ENCODE data around the gene SLC38A5. TPM values are rescaled to one million over a fixed set of nuclear protein-coding genes. Genes with fewer than 3 reads are reported as not detected.
A peak's percentile ranks its signal among the peaks of the same experiment; 100 is the strongest.
"Not testable (repeated sequence)": the region's sequence is repeated elsewhere in the genome, so short reads cannot be mapped to it uniquely, and the experiment has no call there.

The SLC38A5 gene
- total RNA-seq = 10 to 100 TPM; 86.0 to 88.0 TPM

DNA sequence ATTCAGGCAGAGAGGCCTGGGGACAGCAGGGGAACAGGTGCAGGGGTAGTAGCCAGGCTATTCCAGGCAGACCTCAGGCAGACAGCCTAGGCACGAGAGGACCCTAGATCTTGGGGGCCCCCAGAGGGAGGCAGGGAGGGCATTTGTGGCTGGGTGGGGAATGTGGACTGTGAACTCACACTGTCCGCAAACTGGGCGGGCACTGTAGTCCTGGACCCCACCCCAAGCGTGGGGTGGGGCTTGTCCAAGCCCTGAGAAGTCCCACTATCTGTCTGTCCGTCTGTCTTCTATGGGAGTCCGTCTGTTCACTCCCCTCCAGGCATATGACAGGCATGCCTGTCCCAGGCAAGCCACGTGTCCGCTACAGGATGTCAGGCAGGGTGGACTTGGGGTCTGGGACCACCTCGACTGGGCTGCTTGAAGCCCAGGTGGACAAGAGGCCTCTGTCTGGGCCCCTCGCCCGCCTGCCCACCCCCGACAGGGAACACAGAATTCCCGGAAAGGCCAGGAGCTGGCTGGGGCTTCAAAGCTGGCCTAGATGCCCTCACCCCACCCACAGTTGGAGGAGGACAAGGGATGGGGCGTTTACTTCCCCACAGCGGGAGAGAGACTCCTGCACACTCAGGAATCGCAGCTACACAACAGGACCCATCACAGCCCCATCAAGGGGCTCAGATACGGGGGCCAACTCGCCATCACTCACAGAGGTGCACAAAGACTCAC, at the start of gene SLC38A5:
TSS of gene SLC38A5 (minus strand) at position 151 of the 723 bp plus-strand sequence. CDS start 2,336 bp downstream, outside the sequence.
- Mint-ChIP-seq H3K27me3 (ENCODE audit: low read depth) (no peaks in the 10 kb centered on the region), H3K9me3 (ENCODE audit: insufficient read depth) (no peaks in the 10 kb centered on the region), H3K4me3 (peak within 1 kb of the TSS; percentile 97), H3K4me1 (ENCODE audit: low read depth) (peaks cover 59% of the 10 kb centered on the region), H3K36me3 (ENCODE audit: low read depth) (peaks cover 26% of the 10 kb centered on the region), H3K27ac (peak within 1 kb of the TSS; percentile 90)
- DNase-seq (no peak), ATAC-seq (no peak)
- POLR2A ChIA-PET = interaction anchor here (1.0 kb wide), 1 partner anchor 51 kb away, joined by 3 read pairs; the partner anchor contains the start of gene EBP
- CTCF ChIA-PET = interaction anchor here (2.9 kb wide), 1 partner anchor 69 kb away, joined by 13 read pairs; the partner anchor contains the start of gene TBC1D25

DNA sequence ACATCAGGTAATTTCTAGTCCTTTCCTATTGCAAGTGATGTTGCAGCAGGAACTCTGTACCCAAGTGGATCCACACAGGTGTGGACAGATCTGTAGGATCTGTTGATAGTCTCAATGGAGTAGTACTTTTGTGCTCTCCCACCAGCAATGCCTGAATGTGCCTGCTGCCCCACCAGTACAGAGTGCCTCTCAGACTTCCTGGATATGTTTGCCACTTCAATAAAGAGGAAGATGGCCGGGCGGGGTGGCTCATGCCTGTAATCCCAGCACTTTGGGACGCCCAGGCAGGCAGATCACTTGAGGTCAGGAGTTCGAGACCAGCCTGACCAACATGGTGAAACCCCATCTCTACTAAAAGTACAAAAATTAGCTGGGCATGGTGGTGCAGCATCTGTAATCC, 49.4 kb upstream of the SLC38A5 start:
- H3K27me3 Mint-ChIP-seq (ENCODE audit: low read depth); H3K9me3 Mint-ChIP-seq (ENCODE audit: insufficient read depth); DNase-seq; CTCF ChIA-PET; POLR2A ChIA-PET; ATAC-seq; H3K4me3 Mint-ChIP-seq: not testable (repeated sequence)
- Mint-ChIP-seq H3K4me1 (ENCODE audit: low read depth) (peaks cover 45% of the 10 kb centered on the region), H3K27ac (peak overlapping the region; percentile 99), H3K36me3 (ENCODE audit: low read depth) (peaks cover 35% of the 10 kb centered on the region)

DNA sequence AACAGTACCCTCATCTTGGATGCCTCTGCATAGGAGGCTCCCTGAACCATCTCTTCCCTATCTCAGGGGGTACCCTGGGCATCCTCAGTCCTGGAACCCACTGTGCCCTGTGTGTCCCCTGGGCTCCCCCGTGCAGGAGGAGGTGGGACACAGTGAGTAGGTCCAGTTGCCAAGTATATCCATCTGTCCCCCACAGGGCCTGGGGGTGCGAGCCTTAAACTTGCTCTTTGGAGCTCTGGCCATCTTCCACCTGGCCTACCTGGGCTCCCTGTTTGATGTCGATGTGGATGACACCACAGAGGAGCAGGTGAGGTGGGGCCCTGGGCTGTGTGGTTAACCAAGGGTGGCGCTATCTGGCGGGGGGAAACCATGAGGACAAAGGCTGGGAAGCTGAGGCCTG, 46.9 kb upstream of the SLC38A5 start:
- POLR2A ChIA-PET = no interaction called here
- ATAC-seq = no peak

DNA sequence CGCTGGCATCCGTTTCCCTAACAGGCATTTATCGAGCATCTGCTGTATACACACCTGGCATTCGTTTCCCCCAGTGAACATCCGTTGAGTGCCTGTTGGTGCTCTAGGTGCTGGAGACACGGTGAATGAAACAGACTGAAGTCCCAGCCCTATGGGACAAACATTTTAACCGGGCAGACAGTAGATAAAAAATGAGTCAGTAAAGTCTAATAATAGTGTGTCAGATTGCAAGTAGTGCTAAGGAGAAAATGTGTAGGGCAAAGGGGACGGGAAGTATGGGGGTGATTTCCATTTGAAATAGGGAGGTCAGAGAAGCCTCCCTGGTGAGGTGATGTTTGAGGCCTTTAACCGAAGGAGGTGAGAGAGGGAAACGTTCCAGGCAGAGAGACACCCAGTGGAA, 46.2 kb upstream of the SLC38A5 start:
- no peaks in the 10 kb centered on the region for H3K9me3 Mint-ChIP-seq (ENCODE audit: insufficient read depth)
- no peak overlapping the region for H3K4me3 Mint-ChIP-seq
- H3K27ac Mint-ChIP-seq = peak overlapping the region; percentile 48
- peaks cover 33% of the 10 kb centered on the region for H3K36me3 Mint-ChIP-seq (ENCODE audit: low read depth)
- POLR2A ChIA-PET = no interaction called here
- ATAC-seq (no peak), DNase-seq (no peak)
- CTCF ChIA-PET = no interaction called here
- H3K27me3 Mint-ChIP-seq (ENCODE audit: low read depth) = no peaks in the 10 kb centered on the region
- peaks cover 47% of the 10 kb centered on the region for H3K4me1 Mint-ChIP-seq (ENCODE audit: low read depth)

More for the DNA sequence above, 46.9 kb upstream of the SLC38A5 start:
- H3K36me3 Mint-ChIP-seq (ENCODE audit: low read depth) = peaks cover 28% of the 10 kb centered on the region
- no peak for DNase-seq
- H3K9me3 Mint-ChIP-seq (ENCODE audit: insufficient read depth) = no peaks in the 10 kb centered on the region
- peak overlapping the region; percentile 34 for H3K27ac Mint-ChIP-seq
- H3K27me3 Mint-ChIP-seq (ENCODE audit: low read depth) = no peaks in the 10 kb centered on the region
- no peak overlapping the region for H3K4me3 Mint-ChIP-seq
- peaks cover 43% of the 10 kb centered on the region for H3K4me1 Mint-ChIP-seq (ENCODE audit: low read depth)
- CTCF ChIA-PET = no interaction called here

DNA sequence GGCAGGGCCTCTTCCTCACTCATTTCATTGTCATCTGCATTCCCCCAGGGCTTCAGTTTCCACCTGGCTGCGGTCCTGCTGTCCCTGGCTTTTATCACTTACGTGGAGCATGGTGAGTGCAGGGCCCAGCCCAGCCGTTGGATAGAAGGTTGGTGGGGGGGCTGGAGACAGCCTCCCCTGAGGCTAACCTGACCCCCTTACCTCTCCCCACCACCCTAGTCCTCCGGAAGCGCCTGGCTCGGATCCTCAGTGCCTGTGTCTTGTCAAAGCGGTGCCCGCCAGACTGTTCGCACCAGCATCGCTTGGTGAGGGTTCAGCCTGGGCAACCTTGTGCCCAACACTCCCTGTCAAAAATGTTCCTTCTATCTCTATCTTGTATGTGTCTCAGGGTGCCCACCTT, 45.8 kb upstream of the SLC38A5 start:
- peaks cover 47% of the 10 kb centered on the region for H3K4me1 Mint-ChIP-seq (ENCODE audit: low read depth)
- no peak overlapping the region for H3K4me3 Mint-ChIP-seq
- peaks cover 34% of the 10 kb centered on the region for H3K36me3 Mint-ChIP-seq (ENCODE audit: low read depth)
- POLR2A ChIA-PET = no interaction called here
- CTCF ChIA-PET = no interaction called here
- DNase-seq (no peak), ATAC-seq (no peak)
- no peaks in the 10 kb centered on the region for H3K27me3 Mint-ChIP-seq (ENCODE audit: low read depth)
- H3K9me3 Mint-ChIP-seq (ENCODE audit: insufficient read depth) = no peaks in the 10 kb centered on the region
- H3K27ac Mint-ChIP-seq = no peak overlapping the region

DNA sequence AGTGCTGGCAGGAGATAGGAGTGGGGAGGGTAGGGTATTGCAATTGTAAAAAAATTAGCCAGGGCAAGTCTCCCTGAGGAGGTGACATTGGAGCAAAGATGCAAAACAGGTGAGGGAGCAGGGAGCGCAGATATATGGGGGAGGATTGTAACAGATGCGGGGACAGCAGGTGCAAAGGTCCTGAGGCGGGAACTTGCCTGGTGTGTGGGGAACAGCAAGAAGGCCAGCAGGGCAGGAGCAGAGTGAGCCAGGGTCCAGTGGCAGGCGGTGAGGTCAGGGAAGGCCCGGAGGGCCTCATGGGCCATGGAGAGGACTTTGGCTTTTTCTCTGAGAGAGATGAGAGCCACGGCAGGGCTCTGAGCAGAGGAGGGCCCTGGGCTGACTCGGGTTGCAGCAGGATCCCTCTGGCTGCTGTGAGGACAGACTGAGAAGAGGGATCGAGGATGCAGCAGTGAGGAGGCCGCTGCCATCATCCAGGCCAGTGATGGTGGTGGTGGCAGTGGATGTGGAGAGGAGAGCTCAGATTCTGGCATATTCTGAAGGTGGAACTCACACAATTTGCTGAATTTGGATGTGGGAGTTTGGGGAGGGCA, 44.9 kb upstream of the SLC38A5 start:
- Mint-ChIP-seq H3K27me3 (ENCODE audit: low read depth) (no peaks in the 10 kb centered on the region), H3K4me1 (ENCODE audit: low read depth) (peaks cover 47% of the 10 kb centered on the region), H3K9me3 (ENCODE audit: insufficient read depth) (no peaks in the 10 kb centered on the region), H3K4me3 (no peak overlapping the region), H3K36me3 (ENCODE audit: low read depth) (peaks cover 33% of the 10 kb centered on the region), H3K27ac (no peak overlapping the region)
- no peak for ATAC-seq
- DNase-seq = no peak
- POLR2A ChIA-PET = no interaction called here
- CTCF ChIA-PET = no interaction called here

DNA sequence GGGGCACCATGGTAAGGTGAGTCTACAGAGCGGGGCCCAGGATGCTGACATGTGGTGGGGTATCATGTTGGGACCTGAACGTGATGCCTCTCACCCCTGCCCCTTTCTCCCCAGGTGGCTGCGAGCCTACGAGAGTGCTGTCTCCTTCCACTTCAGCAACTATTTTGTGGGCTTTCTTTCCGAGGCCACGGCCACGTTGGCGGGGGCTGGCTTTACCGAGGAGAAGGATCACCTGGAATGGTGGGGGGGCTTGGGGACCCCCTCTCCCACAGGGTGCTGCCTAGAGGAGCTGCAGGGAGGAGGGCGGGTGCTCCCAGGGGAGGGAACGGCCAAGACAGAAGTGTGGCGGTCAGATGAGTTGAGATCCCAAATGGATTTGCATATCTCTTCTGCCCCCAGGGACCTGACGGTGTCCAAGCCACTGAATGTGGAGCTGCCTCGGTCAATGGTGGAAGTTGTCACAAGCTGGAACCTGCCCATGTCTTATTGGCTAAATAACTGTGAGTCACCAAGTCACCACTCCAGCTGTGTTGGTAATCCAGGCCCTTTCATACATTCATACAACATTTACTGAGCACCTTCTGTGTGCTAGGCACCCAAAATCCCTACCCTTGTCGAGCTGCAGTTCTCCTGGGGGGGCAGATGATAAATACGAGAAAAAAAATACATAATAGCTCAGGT, 44.2 kb upstream of the SLC38A5 start:
- ATAC-seq = no peak
- CTCF ChIA-PET = no interaction called here
- POLR2A ChIA-PET = no interaction called here

DNA sequence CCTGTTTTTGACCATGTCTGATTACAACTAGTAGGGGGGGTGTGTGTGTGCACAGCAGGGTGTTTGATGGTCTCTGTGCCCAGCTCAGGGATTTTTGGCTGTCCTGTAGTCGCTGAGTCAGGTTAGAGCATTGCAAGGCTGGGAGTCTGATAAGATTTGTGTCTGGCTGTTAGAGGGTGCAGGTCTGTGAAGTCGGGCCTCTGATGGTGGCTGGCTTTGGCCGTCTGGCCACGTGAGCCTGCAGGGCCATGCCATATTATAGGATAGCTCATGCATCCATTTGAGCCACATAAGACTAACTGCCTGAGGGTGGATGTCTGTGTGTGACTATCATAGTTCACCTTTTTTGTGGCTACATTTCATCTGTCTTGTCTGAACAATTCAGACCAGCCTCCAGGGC, 43.6 kb upstream of the SLC38A5 start:
- H3K27ac Mint-ChIP-seq = no peak overlapping the region
- CTCF ChIA-PET = no interaction called here

More for the DNA sequence above, 44.2 kb upstream of the SLC38A5 start:
- Mint-ChIP-seq H3K9me3 (ENCODE audit: insufficient read depth) (no peaks in the 10 kb centered on the region), H3K36me3 (ENCODE audit: low read depth) (peaks cover 30% of the 10 kb centered on the region), H3K4me1 (ENCODE audit: low read depth) (peaks cover 47% of the 10 kb centered on the region), H3K4me3 (no peak overlapping the region), H3K27ac (no peak overlapping the region), H3K27me3 (ENCODE audit: low read depth) (no peaks in the 10 kb centered on the region)
- DNase-seq = no peak

DNA sequence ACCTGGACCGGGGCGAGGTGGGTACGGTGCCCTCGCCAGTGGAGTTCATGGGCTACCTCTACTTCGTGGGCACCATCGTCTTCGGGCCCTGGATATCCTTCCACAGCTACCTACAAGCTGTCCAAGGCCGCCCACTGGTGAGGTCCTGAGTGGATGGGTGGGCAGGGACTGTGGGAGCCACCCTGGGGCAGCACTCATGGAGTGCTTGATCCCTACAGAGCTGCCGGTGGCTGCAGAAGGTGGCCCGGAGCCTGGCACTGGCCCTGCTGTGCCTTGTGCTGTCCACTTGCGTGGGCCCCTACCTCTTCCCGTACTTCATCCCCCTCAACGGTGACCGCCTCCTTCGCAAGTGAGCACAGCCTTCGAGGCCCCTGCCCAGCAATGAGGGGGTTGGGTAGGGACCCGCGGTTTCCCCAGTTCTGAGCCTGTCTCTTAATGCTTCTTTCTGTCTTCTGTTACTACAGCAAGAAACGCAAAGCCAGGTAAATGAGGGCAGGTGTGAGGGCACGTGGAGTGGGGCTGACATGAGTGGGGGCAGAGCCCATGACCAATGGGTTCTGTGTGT, 42.4 kb upstream of the SLC38A5 start:
- peaks cover 45% of the 10 kb centered on the region for H3K4me1 Mint-ChIP-seq (ENCODE audit: low read depth)
- POLR2A ChIA-PET = no interaction called here
- no peaks in the 10 kb centered on the region for H3K27me3 Mint-ChIP-seq (ENCODE audit: low read depth)
- DNase-seq (no peak), ATAC-seq (no peak)
- H3K9me3 Mint-ChIP-seq (ENCODE audit: insufficient read depth) = no peaks in the 10 kb centered on the region
- peaks cover 29% of the 10 kb centered on the region for H3K36me3 Mint-ChIP-seq (ENCODE audit: low read depth)
- no peak overlapping the region for H3K27ac Mint-ChIP-seq
- CTCF ChIA-PET = no interaction called here
- no peak overlapping the region for H3K4me3 Mint-ChIP-seq

More for the DNA sequence above, 43.6 kb upstream of the SLC38A5 start:
- H3K36me3 Mint-ChIP-seq (ENCODE audit: low read depth) = peaks cover 28% of the 10 kb centered on the region
- ATAC-seq = no peak
- no peaks in the 10 kb centered on the region for H3K27me3 Mint-ChIP-seq (ENCODE audit: low read depth)
- POLR2A ChIA-PET = interaction anchor here (0.7 kb wide), 1 partner anchor 8 kb away, joined by 4 read pairs; the partner anchor contains the start of gene EBP
- no peak for DNase-seq
- no peaks in the 10 kb centered on the region for H3K9me3 Mint-ChIP-seq (ENCODE audit: insufficient read depth)
- no peak overlapping the region for H3K4me3 Mint-ChIP-seq
- peaks cover 47% of the 10 kb centered on the region for H3K4me1 Mint-ChIP-seq (ENCODE audit: low read depth)

DNA sequence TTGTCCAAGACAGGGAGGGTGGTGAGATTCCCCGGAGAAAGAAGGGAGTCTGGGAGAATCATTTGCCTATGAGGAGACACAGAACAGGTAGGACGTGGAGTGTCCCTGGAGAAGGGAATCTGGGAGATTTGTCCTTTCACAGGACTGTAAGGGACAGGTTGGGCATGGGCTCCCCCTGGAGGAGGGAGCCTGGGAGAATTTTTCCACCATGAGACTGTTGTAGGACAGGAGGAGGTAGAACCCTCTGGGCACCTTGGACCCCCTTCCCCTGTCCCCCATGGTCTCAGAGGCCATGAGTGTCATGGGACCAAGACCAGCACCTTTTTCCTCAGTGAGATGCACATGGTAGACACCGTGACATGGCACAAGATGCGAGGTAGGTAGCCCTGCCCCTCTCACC, 41.5 kb upstream of the SLC38A5 start:
- CTCF ChIA-PET = no interaction called here
- Mint-ChIP-seq H3K36me3 (ENCODE audit: low read depth) (peaks cover 29% of the 10 kb centered on the region), H3K4me3 (no peak overlapping the region), H3K4me1 (ENCODE audit: low read depth) (peaks cover 38% of the 10 kb centered on the region), H3K27ac (peak overlapping the region; percentile 66), H3K9me3 (ENCODE audit: insufficient read depth) (no peaks in the 10 kb centered on the region), H3K27me3 (ENCODE audit: low read depth) (no peaks in the 10 kb centered on the region)
- POLR2A ChIA-PET = no interaction called here
- ATAC-seq (no peak), DNase-seq (no peak)

DNA sequence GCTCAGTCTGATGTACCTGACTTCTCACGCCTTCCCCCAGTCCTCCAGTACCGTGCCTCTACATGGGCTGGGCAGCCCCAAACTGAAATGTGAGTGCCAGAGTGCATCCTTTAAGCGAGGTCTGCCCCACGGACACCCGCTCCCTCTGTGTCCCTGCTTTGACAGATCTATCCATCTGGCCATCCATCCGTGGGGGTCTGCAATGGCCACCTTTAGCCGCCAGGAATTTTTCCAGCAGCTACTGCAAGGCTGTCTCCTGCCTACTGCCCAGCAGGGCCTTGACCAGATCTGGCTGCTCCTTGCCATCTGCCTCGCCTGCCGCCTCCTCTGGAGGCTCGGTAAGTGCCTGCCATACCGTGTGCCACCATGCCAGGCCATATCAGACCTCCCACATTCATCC, 39.6 kb upstream of the SLC38A5 start:
- ChIA-PET POLR2A (no interaction called here), CTCF (no interaction called here)
- no peak for DNase-seq
- no peaks in the 10 kb centered on the region for H3K27me3 Mint-ChIP-seq (ENCODE audit: low read depth)
- H3K27ac Mint-ChIP-seq = peak overlapping the region; percentile 85
- peaks cover 30% of the 10 kb centered on the region for H3K4me1 Mint-ChIP-seq (ENCODE audit: low read depth)
- peak; percentile 12 for ATAC-seq
- peaks cover 20% of the 10 kb centered on the region for H3K36me3 Mint-ChIP-seq (ENCODE audit: low read depth)
- no peaks in the 10 kb centered on the region for H3K9me3 Mint-ChIP-seq (ENCODE audit: insufficient read depth)
- H3K4me3 Mint-ChIP-seq = peak overlapping the region; percentile 88

DNA sequence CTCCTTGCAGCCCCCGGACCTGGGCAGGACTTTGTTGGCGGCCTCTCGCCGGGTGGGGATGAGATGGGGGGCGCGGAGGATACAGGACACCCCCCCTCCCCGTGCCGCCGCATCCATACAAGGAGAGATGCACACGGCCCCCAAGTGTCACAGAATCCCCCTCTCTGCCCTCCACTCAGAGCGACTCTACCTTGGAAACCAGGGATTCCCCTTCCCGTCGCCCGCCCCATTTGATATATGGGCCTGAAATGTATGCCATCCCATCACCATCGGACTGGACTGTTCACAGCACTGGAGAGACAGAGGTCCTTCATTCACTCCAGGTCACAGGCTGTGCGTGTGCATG, 39.2 kb upstream of the SLC38A5 start:
- DNase-seq (no peak), ATAC-seq (peak; percentile 14)
- Mint-ChIP-seq H3K4me1 (ENCODE audit: low read depth) (peaks cover 30% of the 10 kb centered on the region), H3K4me3 (peak overlapping the region; percentile 88), H3K9me3 (ENCODE audit: insufficient read depth) (no peaks in the 10 kb centered on the region), H3K27ac (peak overlapping the region; percentile 85), H3K36me3 (ENCODE audit: low read depth) (peaks cover 18% of the 10 kb centered on the region), H3K27me3 (ENCODE audit: low read depth) (no peaks in the 10 kb centered on the region)
- ChIA-PET CTCF (no interaction called here), POLR2A (no interaction called here)

All from activated CD8-positive, alpha-beta T cell treated with anti-CD3 and anti-CD28 coated beads, Interleukin-2, amount 10 ng/mL, durations not matched to agents 7 days and 5 days (primary cell).